ENCODE measurements around the gene FRMD4A. TPM values are rescaled to one million over a fixed set of nuclear protein-coding genes. Genes with fewer than 3 reads are reported as not detected.

Gene FRMD4A
- total RNA-seq, 1 donor from 2014 or later, result 0.32 TPM

- Mint-ChIP-seq H3K36me3 (ENCODE audit: low read depth) (no peaks in the 10 kb centered on the region), H3K9me3 (no peaks in the 10 kb centered on the region), H3K27me3 (ENCODE audit: low read depth) (peaks cover 14% of the 10 kb centered on the region), H3K27ac (no peak overlapping the region), H3K4me1 (ENCODE audit: low read depth) (no peaks in the 10 kb centered on the region), H3K4me3 (ENCODE audit: low read depth) (no peak overlapping the region)
- intact Hi-C loops (cut with micrococcal nuclease), result no loop called here
- no peak for DNase-seq (ENCODE audit: low spot score)
Measured at GRCh38 chr10:14162629-14163344, 167.9 kb downstream of the FRMD4A start.

DNA sequence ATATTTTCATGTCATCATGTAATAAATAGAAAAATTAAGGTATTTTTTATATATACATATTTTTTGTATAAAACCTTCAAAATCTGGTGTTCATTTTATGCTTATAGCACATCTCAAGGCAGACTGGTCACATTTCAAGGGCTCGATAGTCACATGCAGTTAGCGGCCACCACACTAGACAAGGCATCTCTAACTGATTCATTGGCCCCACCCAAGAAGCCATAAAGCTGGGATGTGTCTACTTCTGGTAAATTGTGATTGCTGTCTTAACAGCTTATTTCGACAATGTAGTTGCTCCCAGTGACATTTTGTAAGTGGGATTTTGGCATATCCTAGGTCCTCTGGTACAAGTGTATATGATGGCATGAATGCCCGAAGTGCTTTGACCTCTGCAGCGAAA is 168.7 kb downstream of the FRMD4A start:
- Mint-ChIP-seq H3K4me1 (ENCODE audit: low read depth) (no peaks in the 10 kb centered on the region), H3K4me3 (ENCODE audit: low read depth) (no peak overlapping the region), H3K27me3 (ENCODE audit: low read depth) (peaks cover 14% of the 10 kb centered on the region), H3K36me3 (ENCODE audit: low read depth) (no peaks in the 10 kb centered on the region), H3K9me3 (no peaks in the 10 kb centered on the region), H3K27ac (no peak overlapping the region)
- DNase-seq (ENCODE audit: low spot score), result no peak
- intact Hi-C loops (cut with micrococcal nuclease), result no loop called here

GRCh38 chr10:14160299-14160698 is 170.4 kb downstream of the FRMD4A start:
- Mint-ChIP-seq H3K27ac (no peak overlapping the region), H3K4me3 (ENCODE audit: low read depth) (no peak overlapping the region), H3K27me3 (ENCODE audit: low read depth) (peaks cover 14% of the 10 kb centered on the region), H3K4me1 (ENCODE audit: low read depth) (no peaks in the 10 kb centered on the region), H3K36me3 (ENCODE audit: low read depth) (no peaks in the 10 kb centered on the region), H3K9me3 (peaks cover 5% of the 10 kb centered on the region)
- DNase-seq (ENCODE audit: low spot score), result no peak
- intact Hi-C loops (cut with micrococcal nuclease), result no loop called here

GRCh38 chr10:14158575-14158974 is 172.1 kb downstream of the FRMD4A start:
- DNase-seq (ENCODE audit: low spot score), result no peak
- H3K9me3 Mint-ChIP-seq, result peaks cover 5% of the 10 kb centered on the region
- H3K27me3 Mint-ChIP-seq (ENCODE audit: low read depth), result peaks cover 12% of the 10 kb centered on the region
- H3K27ac Mint-ChIP-seq, result no peak overlapping the region
- intact Hi-C loops (cut with micrococcal nuclease), result no loop called here
- no peak overlapping the region for H3K4me3 Mint-ChIP-seq (ENCODE audit: low read depth)
- no peaks in the 10 kb centered on the region for H3K4me1 Mint-ChIP-seq (ENCODE audit: low read depth)
- no peaks in the 10 kb centered on the region for H3K36me3 Mint-ChIP-seq (ENCODE audit: low read depth)

DNA sequence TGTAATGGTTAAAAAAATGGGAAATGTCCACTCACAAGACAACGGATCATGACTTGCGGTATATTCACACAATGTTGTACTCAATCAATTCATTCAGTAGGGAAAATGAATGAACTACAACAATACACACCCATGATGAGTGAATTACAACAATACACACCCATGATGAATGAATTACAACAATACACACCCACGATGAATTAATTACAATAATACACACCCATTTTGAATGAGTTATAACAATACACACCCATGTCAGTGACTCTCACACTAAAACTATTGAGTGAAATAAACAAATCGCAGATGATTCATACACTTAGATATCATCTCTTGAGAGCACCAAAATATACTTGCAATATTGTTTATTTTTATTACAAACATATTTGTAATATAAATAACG is 174.6 kb downstream of the FRMD4A start:
- intact Hi-C loops (cut with micrococcal nuclease), result no loop called here
- no peak for DNase-seq (ENCODE audit: low spot score)
- H3K27me3 Mint-ChIP-seq (ENCODE audit: low read depth), result peaks cover 4% of the 10 kb centered on the region
- H3K9me3 Mint-ChIP-seq, result peaks cover 5% of the 10 kb centered on the region
- no peaks in the 10 kb centered on the region for H3K4me1 Mint-ChIP-seq (ENCODE audit: low read depth)
- no peaks in the 10 kb centered on the region for H3K36me3 Mint-ChIP-seq (ENCODE audit: low read depth)
- H3K4me3 Mint-ChIP-seq (ENCODE audit: low read depth), result no peak overlapping the region
- H3K27ac Mint-ChIP-seq, result no peak overlapping the region

GRCh38 chr10:14153570-14154055 is 177.1 kb downstream of the FRMD4A start:
- no peak for DNase-seq (ENCODE audit: low spot score)
- no peak overlapping the region for H3K27ac Mint-ChIP-seq
- H3K27me3 Mint-ChIP-seq (ENCODE audit: low read depth), result peaks cover 5% of the 10 kb centered on the region
- H3K36me3 Mint-ChIP-seq (ENCODE audit: low read depth), result no peaks in the 10 kb centered on the region
- peaks cover 5% of the 10 kb centered on the region for H3K9me3 Mint-ChIP-seq
- H3K4me3 Mint-ChIP-seq (ENCODE audit: low read depth), result no peak overlapping the region
- no peaks in the 10 kb centered on the region for H3K4me1 Mint-ChIP-seq (ENCODE audit: low read depth)
- intact Hi-C loops (cut with micrococcal nuclease), result no loop called here

GRCh38 chr10:14151571-14151970 is 179.2 kb downstream of the FRMD4A start:
- H3K4me3 Mint-ChIP-seq (ENCODE audit: low read depth), result no peak overlapping the region

GRCh38 chr10:14150526-14150925 is 180.2 kb downstream of the FRMD4A start:
- intact Hi-C loops (cut with micrococcal nuclease), result no loop called here
- Mint-ChIP-seq H3K27me3 (ENCODE audit: low read depth) (peaks cover 5% of the 10 kb centered on the region), H3K36me3 (ENCODE audit: low read depth) (no peaks in the 10 kb centered on the region), H3K4me1 (ENCODE audit: low read depth) (no peaks in the 10 kb centered on the region), H3K27ac (no peak overlapping the region), H3K4me3 (ENCODE audit: low read depth) (no peak overlapping the region), H3K9me3 (peaks cover 2% of the 10 kb centered on the region)
- DNase-seq (ENCODE audit: low spot score), result no peak

More at GRCh38 chr10:14151571-14151970, 179.2 kb downstream of the FRMD4A start:
- no peaks in the 10 kb centered on the region for H3K4me1 Mint-ChIP-seq (ENCODE audit: low read depth)
- H3K36me3 Mint-ChIP-seq (ENCODE audit: low read depth), result no peaks in the 10 kb centered on the region
- no peak for DNase-seq (ENCODE audit: low spot score)
- no peak overlapping the region for H3K27ac Mint-ChIP-seq
- peaks cover 5% of the 10 kb centered on the region for H3K9me3 Mint-ChIP-seq
- H3K27me3 Mint-ChIP-seq (ENCODE audit: low read depth), result peaks cover 5% of the 10 kb centered on the region
- intact Hi-C loops (cut with micrococcal nuclease), result no loop called here

- no peak for DNase-seq (ENCODE audit: low spot score)
- H3K9me3 Mint-ChIP-seq, result no peaks in the 10 kb centered on the region
- no peaks in the 10 kb centered on the region for H3K36me3 Mint-ChIP-seq (ENCODE audit: low read depth)
- H3K4me3 Mint-ChIP-seq (ENCODE audit: low read depth), result no peak overlapping the region
- no peaks in the 10 kb centered on the region for H3K4me1 Mint-ChIP-seq (ENCODE audit: low read depth)
- H3K27ac Mint-ChIP-seq, result no peak overlapping the region
- intact Hi-C loops (cut with micrococcal nuclease), result no loop called here
- H3K27me3 Mint-ChIP-seq (ENCODE audit: low read depth), result peaks cover 5% of the 10 kb centered on the region
Measured at GRCh38 chr10:14146501-14146900, 184.2 kb downstream of the FRMD4A start.

- Mint-ChIP-seq H3K4me3 (ENCODE audit: low read depth) (no peak overlapping the region), H3K9me3 (no peaks in the 10 kb centered on the region), H3K4me1 (ENCODE audit: low read depth) (no peaks in the 10 kb centered on the region), H3K27me3 (ENCODE audit: low read depth) (peaks cover 5% of the 10 kb centered on the region), H3K27ac (no peak overlapping the region), H3K36me3 (ENCODE audit: low read depth) (no peaks in the 10 kb centered on the region)
- DNase-seq (ENCODE audit: low spot score), result no peak
- intact Hi-C loops (cut with micrococcal nuclease), result no loop called here
Measured at GRCh38 chr10:14146025-14146424, 184.7 kb downstream of the FRMD4A start.

DNA sequence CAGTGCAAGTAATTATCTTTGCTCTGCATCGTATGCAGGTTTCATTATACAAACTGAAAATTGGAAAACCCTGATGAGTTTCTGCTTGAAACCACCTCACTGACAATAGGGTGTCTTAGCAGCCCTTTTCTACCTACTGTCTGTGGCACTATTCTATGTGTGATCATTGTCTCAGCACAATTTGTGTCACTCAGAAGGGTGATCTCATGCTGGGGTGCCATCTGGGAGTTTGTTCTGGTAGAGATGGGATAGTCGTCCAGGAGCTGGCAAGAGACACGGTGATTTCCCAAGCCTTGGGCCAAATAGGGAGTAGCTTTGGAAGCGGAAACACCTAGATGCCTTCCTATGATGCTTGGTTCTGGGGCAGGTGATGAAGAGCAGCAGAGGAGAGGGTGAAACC is 186.3 kb downstream of the FRMD4A start:
- DNase-seq (ENCODE audit: low spot score), result no peak
- no peak overlapping the region for H3K27ac Mint-ChIP-seq
- intact Hi-C loops (cut with micrococcal nuclease), result no loop called here
- no peaks in the 10 kb centered on the region for H3K36me3 Mint-ChIP-seq (ENCODE audit: low read depth)
- H3K9me3 Mint-ChIP-seq, result no peaks in the 10 kb centered on the region
- H3K4me1 Mint-ChIP-seq (ENCODE audit: low read depth), result no peaks in the 10 kb centered on the region
- H3K4me3 Mint-ChIP-seq (ENCODE audit: low read depth), result no peak overlapping the region
- H3K27me3 Mint-ChIP-seq (ENCODE audit: low read depth), result peaks cover 3% of the 10 kb centered on the region

- H3K27me3 Mint-ChIP-seq (ENCODE audit: low read depth), result no peaks in the 10 kb centered on the region
Measured at GRCh38 chr10:14142606-14143250, 188.0 kb downstream of the FRMD4A start.

DNA sequence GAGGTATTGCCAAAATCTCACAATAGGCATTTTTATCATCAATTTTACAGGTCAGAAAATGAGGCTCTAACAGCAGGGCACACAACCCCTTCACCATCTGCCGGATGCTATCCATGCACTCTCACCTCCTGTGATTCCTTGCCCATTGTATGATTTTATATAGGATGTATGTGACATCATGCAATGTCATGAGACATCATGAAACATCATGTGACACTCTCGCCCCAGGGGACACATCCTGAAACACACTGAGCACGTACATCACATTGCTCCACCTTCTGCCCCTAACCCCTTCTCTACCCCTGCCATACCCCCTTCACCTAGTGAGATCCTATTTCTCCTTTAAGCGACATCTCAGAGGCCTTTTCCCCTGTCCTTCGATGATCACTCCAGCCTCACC is 189.4 kb downstream of the FRMD4A start:
- no peaks in the 10 kb centered on the region for H3K4me1 Mint-ChIP-seq (ENCODE audit: low read depth)

More at GRCh38 chr10:14142606-14143250, 188.0 kb downstream of the FRMD4A start:
- intact Hi-C loops (cut with micrococcal nuclease), result no loop called here
- H3K4me3 Mint-ChIP-seq (ENCODE audit: low read depth), result no peak overlapping the region
- no peaks in the 10 kb centered on the region for H3K36me3 Mint-ChIP-seq (ENCODE audit: low read depth)
- no peak for DNase-seq (ENCODE audit: low spot score)
- H3K9me3 Mint-ChIP-seq, result no peaks in the 10 kb centered on the region
- H3K27ac Mint-ChIP-seq, result no peak overlapping the region
- no peaks in the 10 kb centered on the region for H3K4me1 Mint-ChIP-seq (ENCODE audit: low read depth)

More for the DNA sequence above, 189.4 kb downstream of the FRMD4A start:
- H3K27me3 Mint-ChIP-seq (ENCODE audit: low read depth), result no peaks in the 10 kb centered on the region
- H3K9me3 Mint-ChIP-seq, result no peaks in the 10 kb centered on the region
- intact Hi-C loops (cut with micrococcal nuclease), result no loop called here
- DNase-seq (ENCODE audit: low spot score), result no peak
- H3K4me3 Mint-ChIP-seq (ENCODE audit: low read depth), result no peak overlapping the region
- H3K36me3 Mint-ChIP-seq (ENCODE audit: low read depth), result no peaks in the 10 kb centered on the region
- no peak overlapping the region for H3K27ac Mint-ChIP-seq
